Effector memory CD8-positive, alpha-beta T cell (primary cell): ENCODE data around the gene VAMP5.
"Not testable (repeated sequence)": the region's sequence is repeated elsewhere in the genome, so short reads cannot be mapped to it uniquely, and the experiment has no call there.

Experiments
- ATAC-seq: fragments of 150-1000 bp; cut with Tn5 transposase; replicated peaks from 2 replicates; pipeline ENCODE4 v1.10.0; 2021; ENCODE audit warnings: mild to moderate bottlenecking, moderate library complexity
- DNase-seq, 3 experiments: peaks; one replicate each; pipeline ENCODE4 v3.0.0; 2021
- H3K27ac Mint-ChIP-seq, 2 donors: one replicate each; pipeline ENCODE4 v1.8.0; 2022; ENCODE audit warnings: mild to moderate bottlenecking in 2 of 2, mixed read lengths in 2 of 2, moderate library complexity in 2 of 2
- H3K27me3 Mint-ChIP-seq, 2 donors: one replicate each; pipeline ENCODE4 v1.8.0; 2022; ENCODE audit warnings: mixed read lengths in 2 of 2
- H3K36me3 Mint-ChIP-seq: one replicate; pipeline ENCODE4 v1.8.0; 2022; ENCODE audit warnings: mild to moderate bottlenecking, moderate library complexity, mixed read lengths; ENCODE audit not compliant: insufficient read depth
- H3K4me1 Mint-ChIP-seq, 2 donors: one replicate each; pipeline ENCODE4 v1.8.0; 2022; ENCODE audit warnings: low read depth in 2 of 2, mixed read lengths in 2 of 2
- H3K4me3 Mint-ChIP-seq, 2 donors: one replicate each; pipeline ENCODE4 v1.8.0; 2022; ENCODE audit warnings: mild to moderate bottlenecking in 2 of 2, mixed read lengths in 2 of 2, moderate library complexity in 2 of 2
- H3K9me3 Mint-ChIP-seq, 2 donors: one replicate each; pipeline ENCODE4 v1.8.0; 2022; ENCODE audit warnings: mixed read lengths in 2 of 2

Gene VAMP5

GRCh38 chr2:85544915-85545779 is 39.1 kb upstream of the VAMP5 start:
- not testable (repeated sequence) for H3K9me3 Mint-ChIP-seq, H3K27me3 Mint-ChIP-seq, ATAC-seq, H3K4me3 Mint-ChIP-seq, DNase-seq
- Mint-ChIP-seq H3K27ac (peak overlapping the region in 1 of 2 donors; percentile 41), H3K4me1 (peaks cover 12 to 31% of the 10 kb centered on the region in 2 donors), H3K36me3 (peaks cover 82% of the 10 kb centered on the region)

GRCh38 chr2:85545780-85546240 is 38.4 kb upstream of the VAMP5 start:
- ATAC-seq = no peak
- peak overlapping the region; percentile 58 to 59 for H3K27ac Mint-ChIP-seq
- no peaks in the 10 kb centered on the region for H3K9me3 Mint-ChIP-seq
- peaks cover 81% of the 10 kb centered on the region for H3K36me3 Mint-ChIP-seq
- H3K27me3 Mint-ChIP-seq = no peaks in the 10 kb centered on the region
- no peak overlapping the region for H3K4me3 Mint-ChIP-seq
- DNase-seq = no peak
- H3K4me1 Mint-ChIP-seq = peaks cover 6 to 25% of the 10 kb centered on the region in 2 donors

DNA sequence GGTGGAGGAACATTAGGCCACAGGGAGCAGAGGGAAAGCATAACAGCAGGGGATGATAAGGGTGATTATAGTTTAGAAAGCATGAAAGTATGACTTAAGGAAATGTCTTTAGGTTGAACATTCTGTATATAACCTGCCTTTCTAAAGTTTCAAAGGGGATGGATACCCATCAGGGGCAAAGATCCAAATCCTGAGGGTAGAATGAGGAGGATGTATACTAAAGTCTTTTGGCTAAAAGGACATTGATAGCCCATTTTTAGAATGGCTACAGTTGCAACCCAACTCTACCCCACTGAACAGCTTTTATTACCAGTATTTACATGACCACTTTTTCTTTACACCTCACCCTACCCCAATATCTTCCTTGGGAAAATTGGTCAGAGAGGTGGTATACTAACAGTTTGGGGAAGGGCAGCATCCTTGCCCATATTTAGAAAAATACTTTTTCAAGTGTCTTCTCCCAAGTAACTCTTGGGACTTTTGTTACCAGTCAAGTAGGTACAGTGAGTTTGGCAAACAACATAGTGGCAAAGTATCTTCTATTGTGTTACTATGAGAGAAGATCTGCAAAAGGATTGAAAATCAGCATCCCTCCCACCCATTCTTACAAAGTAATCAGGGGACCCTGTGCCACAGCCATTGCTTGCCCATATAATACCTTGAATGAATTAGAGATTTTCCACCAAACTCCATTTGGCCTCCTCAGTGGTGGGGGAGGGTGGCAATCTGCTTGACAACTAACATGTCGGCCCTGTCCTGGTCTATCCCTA is 37.0 kb upstream of the VAMP5 start:
- H3K27me3 Mint-ChIP-seq = no peaks in the 10 kb centered on the region
- no peak overlapping the region for H3K4me3 Mint-ChIP-seq
- no peaks in the 10 kb centered on the region for H3K9me3 Mint-ChIP-seq
- DNase-seq (no peak), ATAC-seq (no peak)
- H3K4me1 Mint-ChIP-seq = peaks cover 7 to 15% of the 10 kb centered on the region in 2 donors
- H3K27ac Mint-ChIP-seq = no peak overlapping the region
- peaks cover 76% of the 10 kb centered on the region for H3K36me3 Mint-ChIP-seq

- Mint-ChIP-seq H3K9me3 (no peaks in the 10 kb centered on the region), H3K4me3 (no peak overlapping the region), H3K27ac (peak overlapping the region in 1 of 2 donors; percentile 23), H3K36me3 (peaks cover 69% of the 10 kb centered on the region), H3K4me1 (peaks cover 2 to 8% of the 10 kb centered on the region in 2 donors), H3K27me3 (no peaks in the 10 kb centered on the region)
- ATAC-seq = no peak
- no peak for DNase-seq
Measured at GRCh38 chr2:85547859-85548607, 36.2 kb upstream of the VAMP5 start.

GRCh38 chr2:85548608-85548900 is 35.7 kb upstream of the VAMP5 start:
- ATAC-seq (no peak), DNase-seq (no peak)
- no peak overlapping the region for H3K27ac Mint-ChIP-seq
- no peaks in the 10 kb centered on the region for H3K27me3 Mint-ChIP-seq
- H3K4me3 Mint-ChIP-seq = no peak overlapping the region
- peaks cover 2 to 6% of the 10 kb centered on the region in 2 donors for H3K4me1 Mint-ChIP-seq
- peaks cover 69% of the 10 kb centered on the region for H3K36me3 Mint-ChIP-seq
- H3K9me3 Mint-ChIP-seq = no peaks in the 10 kb centered on the region

DNA sequence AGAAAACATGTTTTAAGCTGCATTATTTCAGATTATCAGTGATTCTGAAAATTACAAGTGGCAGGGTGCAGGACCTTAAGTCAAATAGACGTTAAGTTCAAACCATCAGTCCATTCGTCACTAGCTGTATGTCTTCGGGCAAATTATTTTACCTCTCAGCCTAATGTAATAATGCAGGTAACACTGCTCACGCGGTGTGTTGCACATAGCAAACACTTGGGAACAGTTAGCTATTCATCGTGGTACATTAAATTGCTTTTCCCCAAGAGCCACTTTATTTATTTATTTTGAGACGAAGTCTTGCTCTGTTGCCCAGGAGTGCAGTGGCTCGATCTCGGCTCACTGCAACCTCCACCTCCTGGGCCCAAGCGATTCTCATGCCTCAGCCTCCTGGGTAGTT is 35.1 kb upstream of the VAMP5 start:
- no peak for ATAC-seq
- DNase-seq = no peak
- Mint-ChIP-seq H3K9me3 (no peaks in the 10 kb centered on the region), H3K27me3 (no peaks in the 10 kb centered on the region), H3K4me3 (no peak overlapping the region), H3K27ac (no peak overlapping the region), H3K4me1 (peaks cover 2 to 4% of the 10 kb centered on the region in 2 donors), H3K36me3 (peaks cover 68% of the 10 kb centered on the region)

- Mint-ChIP-seq H3K27me3 (no peaks in the 10 kb centered on the region), H3K36me3 (peaks cover 61% of the 10 kb centered on the region), H3K9me3 (no peaks in the 10 kb centered on the region), H3K27ac (no peak overlapping the region), H3K4me3 (no peak overlapping the region), H3K4me1 (peaks cover 0 to 2% of the 10 kb centered on the region in 2 donors)
- ATAC-seq (no peak), DNase-seq (no peak)
Measured at GRCh38 chr2:85549826-85550225, 34.4 kb upstream of the VAMP5 start.

DNA sequence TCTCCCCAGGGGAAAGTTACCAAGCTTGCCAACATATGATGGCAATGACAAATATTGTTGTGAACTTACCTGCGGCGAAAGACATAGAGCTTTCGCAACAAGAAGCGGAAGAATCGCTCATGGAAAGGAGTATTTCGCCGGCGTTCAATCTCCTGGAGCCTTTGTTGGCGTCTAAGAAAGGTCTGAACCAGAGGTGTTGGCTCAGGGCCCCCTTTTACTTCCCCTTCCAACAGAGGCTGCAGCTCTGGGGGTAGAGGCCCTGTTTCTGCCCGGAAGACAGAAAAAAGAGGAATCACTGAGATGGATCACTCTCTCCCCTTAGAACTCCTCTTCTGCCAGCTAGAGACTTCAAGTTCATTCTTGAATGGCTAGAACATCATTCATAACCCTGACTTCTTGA is 33.7 kb upstream of the VAMP5 start:
- Mint-ChIP-seq H3K9me3 (no peaks in the 10 kb centered on the region), H3K36me3 (peaks cover 59% of the 10 kb centered on the region), H3K27me3 (no peaks in the 10 kb centered on the region), H3K27ac (no peak overlapping the region), H3K4me3 (no peak overlapping the region), H3K4me1 (peaks cover 0 to 2% of the 10 kb centered on the region in 2 donors)
- ATAC-seq = no peak
- no peak for DNase-seq

DNA sequence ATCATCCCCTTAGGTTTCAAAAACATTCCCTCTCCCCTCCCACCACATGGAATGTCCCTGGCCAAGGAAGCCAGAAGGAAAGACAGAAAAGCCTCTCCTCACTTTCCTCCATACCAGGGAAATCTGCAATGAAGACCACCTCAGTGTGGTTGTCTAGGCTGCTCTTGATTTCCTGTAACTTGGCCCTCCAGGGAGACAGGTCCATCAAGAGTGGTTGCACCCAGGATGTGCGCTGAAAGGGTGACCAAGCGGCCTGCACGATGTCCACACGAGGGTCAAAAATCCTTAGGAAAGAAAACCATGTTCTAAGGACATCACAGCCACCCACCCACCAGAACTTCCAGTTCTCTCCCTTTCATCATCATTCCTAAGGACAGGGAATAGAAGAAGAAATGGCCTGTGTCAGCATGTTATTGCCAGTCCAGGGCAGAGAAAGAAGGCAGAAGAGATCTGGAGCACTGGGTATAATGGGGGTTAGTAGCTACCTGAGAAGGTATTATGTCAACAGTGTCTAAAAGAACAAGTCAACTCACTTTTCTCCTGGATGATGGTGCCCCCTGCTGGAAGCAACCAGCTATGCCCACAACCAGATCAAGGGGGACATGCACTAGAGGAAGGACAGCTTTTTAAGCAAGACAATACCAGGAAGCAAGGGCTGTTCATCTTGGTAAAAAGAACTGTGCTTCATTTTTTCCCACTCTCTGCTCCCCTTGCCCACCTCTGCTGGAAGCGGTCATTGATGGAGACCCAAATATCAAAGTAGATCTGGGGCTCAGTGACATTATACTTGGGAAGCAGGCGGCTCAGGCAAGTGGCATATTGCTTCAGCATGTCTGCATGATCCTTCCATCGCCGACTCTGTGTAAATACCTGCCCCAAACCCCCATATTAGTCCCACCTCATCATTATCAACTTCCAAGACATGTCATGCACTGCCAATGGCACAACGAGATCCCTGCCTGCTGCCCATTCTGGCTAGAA is 32.2 kb upstream of the VAMP5 start:
- no peak overlapping the region for H3K4me3 Mint-ChIP-seq
- H3K36me3 Mint-ChIP-seq = peaks cover 52% of the 10 kb centered on the region
- H3K27me3 Mint-ChIP-seq = no peaks in the 10 kb centered on the region
- H3K27ac Mint-ChIP-seq = no peak overlapping the region
- DNase-seq (peak; percentile 87 to 91 (median 91)), ATAC-seq (peak; percentile 98)
- H3K4me1 Mint-ChIP-seq = peaks cover 0 to 2% of the 10 kb centered on the region in 2 donors
- H3K9me3 Mint-ChIP-seq = no peaks in the 10 kb centered on the region

DNA sequence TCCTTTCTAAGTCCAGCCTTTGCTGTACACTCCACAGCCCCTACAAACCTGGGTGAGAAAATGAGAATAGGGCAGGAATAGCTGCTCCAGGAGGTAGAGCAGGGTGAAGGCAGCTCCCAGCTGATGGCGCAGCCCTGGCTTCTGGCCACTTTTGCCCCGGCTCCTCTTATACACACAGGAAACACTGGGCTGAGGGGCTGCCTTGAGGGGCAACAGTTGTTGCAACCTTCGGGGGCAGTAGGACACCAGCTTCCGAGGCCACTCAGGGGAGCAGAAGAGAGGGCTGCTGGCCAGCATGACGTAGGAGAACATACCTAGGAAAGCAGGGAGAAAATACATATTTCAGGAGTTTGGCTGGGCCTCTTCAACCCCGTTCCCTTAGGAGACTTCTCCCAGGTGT is 31.0 kb upstream of the VAMP5 start:
- Mint-ChIP-seq H3K27me3 (no peaks in the 10 kb centered on the region), H3K9me3 (no peaks in the 10 kb centered on the region), H3K27ac (no peak overlapping the region), H3K4me3 (no peak overlapping the region), H3K36me3 (peaks cover 49% of the 10 kb centered on the region), H3K4me1 (peaks cover 4 to 5% of the 10 kb centered on the region in 2 donors)
- ATAC-seq = no peak
- DNase-seq = no peak

- ATAC-seq (no peak), DNase-seq (no peak)
- Mint-ChIP-seq H3K27me3 (no peaks in the 10 kb centered on the region), H3K4me1 (peaks cover 9 to 12% of the 10 kb centered on the region in 2 donors), H3K27ac (no peak overlapping the region), H3K36me3 (peaks cover 40% of the 10 kb centered on the region), H3K9me3 (no peaks in the 10 kb centered on the region), H3K4me3 (no peak overlapping the region)
Measured at GRCh38 chr2:85554980-85555612, 29.1 kb upstream of the VAMP5 start.

GRCh38 chr2:85557130-85557529 is 27.1 kb upstream of the VAMP5 start:
- ATAC-seq = no peak
- Mint-ChIP-seq H3K4me3 (no peak overlapping the region), H3K27ac (no peak overlapping the region), H3K4me1 (peaks cover 18 to 24% of the 10 kb centered on the region in 2 donors), H3K27me3 (no peaks in the 10 kb centered on the region), H3K36me3 (peaks cover 37% of the 10 kb centered on the region), H3K9me3 (no peaks in the 10 kb centered on the region)
- no peak for DNase-seq
